Vagina (tissue), 2 donors: ENCODE results near the gene STRN4.

Source experiments
- POLR2AphosphoS5 ChIP-seq, 2 donors: sonication (generic); formaldehyde crosslinking; IDR thresholded peaks; one replicate each; pipeline ENCODE4 v1.9.0; 2017; ENCODE audit warnings: antibody characterized with exemption in 2 of 2, mild to moderate bottlenecking in 2 of 2, low read depth in 1 of 2; ENCODE audit not compliant: insufficient read depth in 1 of 2
- TF ChIP-seq, protein P1 (sequence below), 3 experiments: fragments of 450-650 bp in 2 of 3; fragments of 200-600 bp in 1 of 3; sonication (generic) in 1 of 3; IDR thresholded peaks; one replicate each; pipeline ENCODE4 v1.5.1; 2017 to 2019; ENCODE audit warnings: antibody characterized with exemption in 3 of 3, mild to moderate bottlenecking in 2 of 3, moderate library complexity in 2 of 3

DNA sequence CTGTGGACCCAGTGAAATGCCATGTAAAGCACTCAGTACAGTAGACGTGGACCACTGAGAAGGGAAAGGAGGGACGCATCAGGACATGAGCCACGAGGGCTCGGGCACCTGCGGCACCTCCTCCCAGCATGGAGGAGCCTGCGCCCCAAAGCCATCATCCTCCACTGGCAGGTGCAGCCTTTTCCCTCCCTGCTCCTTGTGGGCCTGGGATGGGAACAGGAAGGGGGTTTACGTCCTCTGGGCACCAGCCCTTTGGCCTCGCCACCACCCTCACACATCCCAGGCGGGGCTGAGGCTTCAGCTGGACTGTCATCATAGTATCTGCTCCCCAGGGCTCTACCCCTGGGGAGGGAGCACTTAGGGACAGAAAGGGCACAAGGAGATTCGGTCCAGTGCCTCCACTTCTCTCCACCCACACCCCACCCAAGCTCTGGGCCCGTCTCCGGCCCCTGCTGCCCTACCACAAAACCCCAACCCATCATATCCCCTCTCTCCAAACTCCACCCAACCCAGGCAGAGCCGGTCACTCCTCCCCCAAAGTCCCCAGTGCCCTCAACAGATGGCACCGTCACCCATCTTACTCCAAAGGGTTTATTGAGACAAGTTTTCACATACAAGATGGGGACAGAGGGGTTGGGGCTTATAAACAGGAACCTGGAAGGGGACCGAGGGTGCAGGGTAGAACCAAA lies 27.2 kb downstream of the STRN4 start:
- TF ChIP-seq, protein P1, sequence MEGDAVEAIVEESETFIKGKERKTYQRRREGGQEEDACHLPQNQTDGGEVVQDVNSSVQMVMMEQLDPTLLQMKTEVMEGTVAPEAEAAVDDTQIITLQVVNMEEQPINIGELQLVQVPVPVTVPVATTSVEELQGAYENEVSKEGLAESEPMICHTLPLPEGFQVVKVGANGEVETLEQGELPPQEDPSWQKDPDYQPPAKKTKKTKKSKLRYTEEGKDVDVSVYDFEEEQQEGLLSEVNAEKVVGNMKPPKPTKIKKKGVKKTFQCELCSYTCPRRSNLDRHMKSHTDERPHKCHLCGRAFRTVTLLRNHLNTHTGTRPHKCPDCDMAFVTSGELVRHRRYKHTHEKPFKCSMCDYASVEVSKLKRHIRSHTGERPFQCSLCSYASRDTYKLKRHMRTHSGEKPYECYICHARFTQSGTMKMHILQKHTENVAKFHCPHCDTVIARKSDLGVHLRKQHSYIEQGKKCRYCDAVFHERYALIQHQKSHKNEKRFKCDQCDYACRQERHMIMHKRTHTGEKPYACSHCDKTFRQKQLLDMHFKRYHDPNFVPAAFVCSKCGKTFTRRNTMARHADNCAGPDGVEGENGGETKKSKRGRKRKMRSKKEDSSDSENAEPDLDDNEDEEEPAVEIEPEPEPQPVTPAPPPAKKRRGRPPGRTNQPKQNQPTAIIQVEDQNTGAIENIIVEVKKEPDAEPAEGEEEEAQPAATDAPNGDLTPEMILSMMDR (IDR thresholded peaks at IDR 0.05) = no peak
- TF ChIP-seq POLR2AphosphoS5 (IDR thresholded peaks at IDR 0.05; ENCODE audit: insufficient read depth in 1 of 2, low read depth in 1 of 2) = no peak
